Body of pancreas (tissue), 4 donors: Measurements from ENCODE around the gene C6orf163. TPM values are rescaled to one million over a fixed set of nuclear protein-coding genes. Genes with fewer than 3 reads are reported as not detected.
A peak's percentile ranks its signal among the peaks of the same experiment; 100 is the strongest.

Experiments used
- ATAC-seq: fragments of 150-250 bp; one replicate; pipeline ENCODE4 v1.9.1; 2016
- DNase-seq, 4 donors: peaks; one replicate each; pipeline ENCODE4 v3.0.0-alpha.2; 2019
- H3K27ac ChIP-seq, 4 donors: fragments of 200-600 bp; sonication (generic); 1 replicate in 3 of 4; 2 replicates in 1 of 4; pipeline versions ENCODE4 v1.5.1 to v1.6.1; 2016 to 2019; ENCODE audit warnings: mild to moderate bottlenecking in 1 of 4, mixed read lengths in 1 of 4, moderate library complexity in 1 of 4
- H3K27me3 ChIP-seq, 2 donors: fragments of 200-600 bp; sonication (generic); one replicate each; pipeline ENCODE4 v1.6.0; 2016; ENCODE audit warnings: mild to moderate bottlenecking in 1 of 2
- H3K36me3 ChIP-seq, 2 donors: fragments of 200-600 bp; sonication (generic); replicated peaks in 1 of 2; 2 replicates each; pipeline ENCODE4 v1.5.1; 2016; ENCODE audit warnings: low read depth in 2 of 2; ENCODE audit not compliant: insufficient read depth in 1 of 2
- H3K4me1 ChIP-seq: fragments of 200-600 bp; sonication (generic); one replicate; pipeline ENCODE4 v1.6.0; 2016
- H3K4me3 ChIP-seq, 2 donors: fragments of 200-600 bp; sonication (generic); 1 replicate in 1 of 2; 2 replicates in 1 of 2; pipeline ENCODE4 v1.5.1; 2016 to 2019
- H3K9me3 ChIP-seq, 3 donors: fragments of 200-600 bp; sonication (generic); 1 replicate in 2 of 3; 2 replicates in 1 of 3; pipeline ENCODE4 v1.5.1; 2016
- POLR2A ChIP-seq, 3 donors: fragments of 450-650 bp; IDR thresholded peaks; one replicate each; pipeline ENCODE4 v1.6.1; 2016; ENCODE audit warnings: antibody characterized with exemption in 3 of 3, mild to moderate bottlenecking in 2 of 3
- WGBS, 2 donors: methylation state at CpG; one replicate each; pipeline ENCODE4 v1.1.5; 2017; 5-methylcytosine and 5-hydroxymethylcytosine counted together
- intact Hi-C: fragments of 100-400 bp; cut with DNase I; formaldehyde crosslinking; loops from one replicate; pipeline ENCODE4 v1.15.1; 2023
- total RNA-seq, 2 donors: library from RNA; depleted of rRNA; stranded (reverse); fragments of >200 nt; gene quantifications; one replicate each; pipeline ENCODE4 v1.1.0, GENCODE V29; 2016
- TF ChIP-seq, protein P1 (sequence below), 7 experiments: fragments of 450-650 bp in 4 of 7; fragments of 200-600 bp in 3 of 7; sonication (generic) in 3 of 7; IDR thresholded peaks; one replicate each; pipeline ENCODE4 v1.5.1; 2016 to 2019; ENCODE audit warnings: antibody characterized with exemption in 7 of 7

The C6orf163 gene
- total RNA-seq, 2 donors from 2014 or later, result 2.6 to 4.9 TPM

DNA sequence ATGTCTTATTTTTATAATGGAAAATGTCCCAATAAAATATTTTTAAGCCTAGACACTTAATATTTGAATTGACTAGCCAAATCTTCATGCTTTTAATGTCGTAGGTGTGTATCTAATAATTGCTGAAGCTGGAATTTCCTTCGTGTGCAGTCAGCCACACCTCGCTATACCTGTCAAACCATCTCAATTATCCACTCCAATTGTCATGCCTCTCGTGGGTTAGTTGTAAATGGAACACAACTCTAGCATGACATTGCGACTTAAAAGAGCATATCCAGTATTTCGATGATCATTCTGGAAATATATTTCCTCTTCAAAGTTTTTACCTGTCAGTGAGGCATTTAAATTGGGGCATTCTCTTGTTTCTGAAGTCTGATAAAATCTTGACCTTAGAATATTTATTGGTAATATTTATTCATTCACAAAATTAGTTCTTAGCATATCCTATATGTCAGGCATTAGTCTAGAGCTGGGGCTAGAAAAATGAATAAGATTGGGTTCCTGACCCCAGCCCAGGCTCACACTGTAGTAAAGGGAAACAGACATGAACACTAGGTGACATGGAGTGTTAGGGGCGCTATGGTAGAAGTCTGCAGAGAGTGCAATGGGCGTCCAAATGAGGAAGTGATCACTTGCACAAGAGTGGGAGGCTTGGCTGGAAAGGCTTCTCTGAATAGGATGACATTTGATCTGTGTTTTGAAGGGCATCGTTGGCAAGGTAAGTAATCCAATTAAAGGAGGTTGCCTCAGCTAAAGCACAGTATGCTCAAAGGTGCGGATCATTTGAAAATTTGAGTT lies 52.2 kb downstream of the C6orf163 start:
- TF ChIP-seq POLR2A (IDR thresholded peaks at IDR 0.05), result no peak
- TF ChIP-seq, protein P1, sequence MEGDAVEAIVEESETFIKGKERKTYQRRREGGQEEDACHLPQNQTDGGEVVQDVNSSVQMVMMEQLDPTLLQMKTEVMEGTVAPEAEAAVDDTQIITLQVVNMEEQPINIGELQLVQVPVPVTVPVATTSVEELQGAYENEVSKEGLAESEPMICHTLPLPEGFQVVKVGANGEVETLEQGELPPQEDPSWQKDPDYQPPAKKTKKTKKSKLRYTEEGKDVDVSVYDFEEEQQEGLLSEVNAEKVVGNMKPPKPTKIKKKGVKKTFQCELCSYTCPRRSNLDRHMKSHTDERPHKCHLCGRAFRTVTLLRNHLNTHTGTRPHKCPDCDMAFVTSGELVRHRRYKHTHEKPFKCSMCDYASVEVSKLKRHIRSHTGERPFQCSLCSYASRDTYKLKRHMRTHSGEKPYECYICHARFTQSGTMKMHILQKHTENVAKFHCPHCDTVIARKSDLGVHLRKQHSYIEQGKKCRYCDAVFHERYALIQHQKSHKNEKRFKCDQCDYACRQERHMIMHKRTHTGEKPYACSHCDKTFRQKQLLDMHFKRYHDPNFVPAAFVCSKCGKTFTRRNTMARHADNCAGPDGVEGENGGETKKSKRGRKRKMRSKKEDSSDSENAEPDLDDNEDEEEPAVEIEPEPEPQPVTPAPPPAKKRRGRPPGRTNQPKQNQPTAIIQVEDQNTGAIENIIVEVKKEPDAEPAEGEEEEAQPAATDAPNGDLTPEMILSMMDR (IDR thresholded peaks at IDR 0.05), result no peak
- Histone ChIP-seq H3K4me1 (no peaks in the 10 kb centered on the region), H3K27me3 (no peaks in the 10 kb centered on the region), H3K4me3 (no peak overlapping the region), H3K36me3 (no peaks in the 10 kb centered on the region), H3K9me3 (no peaks in the 10 kb centered on the region), H3K27ac (no peak overlapping the region)
- 66% methylated on average over 10 of the region's 10 CpGs for WGBS, 2 donors
- no peak for DNase-seq
- intact Hi-C loops, result no loop called here
- ATAC-seq, result no peak

DNA sequence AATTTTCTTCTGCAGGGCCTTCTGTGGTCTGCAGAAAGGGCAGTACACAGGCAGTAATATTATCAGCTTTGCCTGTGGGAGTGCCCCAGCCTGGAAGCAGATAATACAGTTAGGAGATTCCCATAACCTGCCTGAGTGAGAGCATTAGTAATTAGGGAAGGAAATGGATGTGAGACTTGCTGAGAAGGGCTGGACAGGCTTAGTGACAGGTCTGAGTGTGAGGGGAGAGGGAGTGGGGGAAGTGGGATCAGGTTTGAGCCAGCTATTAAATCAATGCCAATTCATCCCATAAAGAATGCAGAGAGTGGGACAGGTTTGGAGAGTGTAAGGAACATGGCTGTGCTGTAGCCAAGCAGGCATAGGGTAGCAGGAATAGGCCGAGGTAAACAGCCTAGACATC lies 53.0 kb downstream of the C6orf163 start:
- ATAC-seq (no peak), DNase-seq (no peak)
- H3K27ac ChIP-seq, result no peak overlapping the region
- no peaks in the 10 kb centered on the region for H3K36me3 ChIP-seq
- intact Hi-C loops, result no loop called here
- 36 to 53% methylated on average over 1 of the region's 1 CpG for WGBS, 2 donors
- no peaks in the 10 kb centered on the region for H3K27me3 ChIP-seq
- no peaks in the 10 kb centered on the region for H3K4me1 ChIP-seq
- H3K9me3 ChIP-seq, result no peaks in the 10 kb centered on the region
- TF ChIP-seq, protein P1 (IDR thresholded peaks at IDR 0.05), result no peak
- no peak for TF ChIP-seq POLR2A (IDR thresholded peaks at IDR 0.05)
- no peak overlapping the region for H3K4me3 ChIP-seq

DNA sequence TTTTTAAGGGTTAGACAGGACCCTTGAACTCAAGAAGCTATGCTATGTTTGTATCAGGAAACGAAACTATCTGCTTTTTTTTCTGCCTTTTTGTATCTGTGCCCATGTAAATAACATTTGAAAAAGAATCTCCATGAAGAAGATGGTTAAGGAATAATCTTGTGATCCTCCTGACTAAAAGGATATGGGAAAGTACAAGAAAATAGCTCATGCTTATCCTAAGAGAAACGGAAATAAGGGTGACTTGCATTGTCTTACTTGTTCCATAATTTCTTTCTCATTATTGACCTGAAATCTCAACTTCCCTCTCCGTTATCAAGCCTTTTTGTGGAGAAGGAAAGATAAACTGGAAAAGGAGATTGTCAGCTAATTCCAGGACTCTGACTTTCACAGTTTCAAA lies 57.2 kb downstream of the C6orf163 start:
- Histone ChIP-seq H3K4me1 (no peaks in the 10 kb centered on the region), H3K4me3 (no peak overlapping the region), H3K36me3 (no peaks in the 10 kb centered on the region), H3K27me3 (no peaks in the 10 kb centered on the region), H3K9me3 (no peaks in the 10 kb centered on the region), H3K27ac (no peak overlapping the region)
- DNase-seq, result no peak
- WGBS, 2 donors, result 46 to 63% methylated on average over 3 of the region's 3 CpGs
- intact Hi-C loops, result no loop called here
- ATAC-seq, result no peak
- no peak for TF ChIP-seq POLR2A (IDR thresholded peaks at IDR 0.05)
- TF ChIP-seq, protein P1 (IDR thresholded peaks at IDR 0.05), result no peak

DNA sequence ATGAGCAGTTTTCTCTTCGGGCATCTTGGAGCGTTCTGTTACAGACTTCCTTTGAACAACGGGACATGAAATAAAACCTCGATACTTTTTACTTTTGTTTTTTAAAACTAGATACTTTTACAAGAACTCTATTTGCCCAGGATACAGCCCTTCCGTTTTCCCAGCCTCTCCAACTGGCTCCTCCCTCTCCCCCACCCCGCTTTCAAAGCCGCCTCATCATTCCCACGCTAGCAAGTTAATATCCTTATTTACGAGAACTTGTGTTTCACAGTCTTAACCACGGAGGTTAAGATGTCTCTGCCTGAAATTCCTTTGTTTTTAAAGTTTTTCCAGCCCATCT lies 62.9 kb downstream of the C6orf163 start:
- WGBS, 2 donors, result 0 to 1% methylated on average over 10 of the region's 10 CpGs
- DNase-seq (peak in 1 of 4 donors; percentile 23), ATAC-seq (peak; percentile 41)
- Histone ChIP-seq H3K27ac (peak overlapping the region in 3 of 4 donors; percentile 72 to 89 (median 79)), H3K27me3 (no peaks in the 10 kb centered on the region), H3K9me3 (no peaks in the 10 kb centered on the region), H3K4me3 (peak overlapping the region; percentile 68 to 84), H3K4me1 (peaks cover 5% of the 10 kb centered on the region), H3K36me3 (no peaks in the 10 kb centered on the region)
- TF ChIP-seq POLR2A (IDR thresholded peaks at IDR 0.05), result no peak
- TF ChIP-seq, protein P1 (IDR thresholded peaks at IDR 0.05), result no peak
- intact Hi-C loops, result no loop called here
